NCI-H510A (cell line): ENCODE data around the gene TEC.
"Not testable (repeated sequence)": the region's sequence is repeated elsewhere in the genome, so short reads cannot be mapped to it uniquely, and the experiment has no call there.

Source experiments
- DNase-seq: peaks from one replicate; lab custom pipeline; 2025; lab: John Stamatoyannopoulos, UW

TEC gene

DNA sequence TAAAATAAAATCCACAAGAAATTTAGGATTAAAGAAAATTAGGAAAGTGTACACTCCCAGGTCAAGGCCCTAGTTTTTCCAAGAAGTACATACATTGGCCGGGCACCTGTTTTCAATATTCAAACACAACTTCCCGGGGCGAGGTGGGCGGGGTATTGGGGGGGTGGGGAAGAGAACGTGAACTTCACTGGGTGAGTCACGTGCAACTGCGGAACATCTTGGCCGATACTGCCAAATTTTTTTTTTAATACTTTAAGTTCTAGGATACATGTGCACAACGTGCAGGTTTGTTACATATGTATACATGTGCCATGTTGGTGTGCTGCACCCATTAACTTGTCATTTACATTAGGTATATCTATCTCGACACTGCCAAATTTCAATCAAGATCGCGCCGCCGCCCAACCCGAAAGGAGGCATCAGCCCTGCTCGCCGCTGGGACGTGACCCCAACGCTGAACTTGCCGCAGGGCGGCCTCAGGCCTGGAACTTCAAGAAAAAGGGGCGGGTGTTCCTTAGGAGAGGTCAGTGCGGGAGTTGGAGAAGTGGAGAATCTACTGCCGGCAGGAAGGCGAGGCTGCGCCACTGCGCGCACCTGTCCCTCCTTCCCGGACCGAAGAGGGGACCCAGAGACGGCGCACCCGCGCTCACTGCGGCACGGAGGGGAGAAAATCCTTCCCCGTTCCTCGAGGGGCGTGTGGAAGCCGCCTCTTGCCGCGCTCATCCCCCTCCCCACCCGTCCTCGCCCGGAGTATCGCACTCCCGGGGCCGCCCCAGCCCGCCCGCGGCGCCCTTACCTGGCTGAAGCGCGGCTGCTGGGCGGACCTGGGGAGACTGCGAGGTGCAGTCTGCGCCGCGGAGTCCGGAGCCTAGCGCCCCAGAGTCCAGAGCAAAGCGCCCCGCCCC lies at the start of gene TEC:
TEC (minus strand) TSS at position 883 of the 905 bp plus-strand sequence. CDS start 41,224 bp downstream, outside the sequence.
- DNase-seq: peak; percentile 63

- DNase-seq: no peak
These were observed 46.3 kb upstream of the TEC start for GRCh38 chr4:48315728-48316630.

GRCh38 chr4:48314746-48315145 lies 45.1 kb upstream of the TEC start:
- not testable (repeated sequence) for DNase-seq

DNA sequence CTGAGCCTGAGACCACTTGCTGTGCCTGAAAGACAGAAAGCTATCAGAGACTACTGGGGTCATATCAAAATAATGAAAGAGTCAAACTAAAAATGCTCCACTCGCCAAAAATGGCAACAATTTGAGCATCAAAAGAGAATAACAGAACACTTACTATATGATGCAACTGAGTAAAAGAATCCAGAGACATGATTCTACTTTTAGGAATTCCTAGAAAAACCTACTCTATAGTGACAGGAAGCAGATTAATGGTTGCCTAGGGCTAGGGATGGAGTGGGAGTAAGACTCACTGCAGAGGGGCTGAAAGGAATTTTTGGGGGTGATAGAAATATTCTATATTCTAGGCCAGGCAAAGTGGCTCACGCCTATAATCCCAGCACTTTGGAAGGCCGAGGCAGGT lies 42.3 kb upstream of the TEC start:
- DNase-seq: no peak

GRCh38 chr4:48308901-48309300 lies 39.3 kb upstream of the TEC start:
- no peak for DNase-seq

DNA sequence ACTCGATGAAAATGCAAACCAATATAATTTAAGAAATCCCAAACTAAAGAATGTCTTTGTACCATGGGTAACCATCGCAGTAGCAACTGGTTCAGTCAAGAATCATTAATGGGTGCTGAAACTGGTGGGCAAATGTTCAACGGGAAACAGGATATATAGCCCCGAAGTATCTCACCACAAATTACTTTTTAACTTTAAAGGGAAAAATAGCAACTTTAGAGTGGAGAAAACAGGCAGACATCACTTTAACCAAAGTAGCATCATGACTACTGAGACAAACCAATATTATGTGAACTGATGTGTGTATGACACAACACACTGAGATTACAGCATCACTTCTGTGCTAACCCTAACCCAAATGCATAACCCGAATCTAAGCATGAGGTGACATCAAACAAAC lies 37.9 kb upstream of the TEC start:
- no peak for DNase-seq

DNA sequence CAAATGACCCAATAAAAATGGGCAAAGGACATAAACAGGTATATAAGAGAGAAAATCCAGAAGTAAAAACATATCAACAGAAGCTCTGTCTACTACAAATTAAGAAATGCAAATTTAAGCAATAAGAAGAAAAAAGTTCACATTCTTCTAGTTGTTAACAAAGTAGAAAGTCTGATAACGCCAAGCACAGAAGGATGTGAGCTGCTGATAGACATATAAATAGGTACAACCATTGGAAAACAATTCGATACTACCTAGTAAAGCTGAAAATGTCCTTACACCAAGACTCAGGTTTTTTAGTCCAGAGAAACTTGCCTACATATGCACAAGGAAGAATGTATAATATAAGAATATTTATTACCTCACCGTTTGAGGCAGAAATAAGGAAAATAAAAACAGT lies 35.9 kb upstream of the TEC start:
- no peak for DNase-seq

- no peak for DNase-seq
These were observed 30.4 kb upstream of the TEC start for GRCh38 chr4:48300004-48300403.

DNA sequence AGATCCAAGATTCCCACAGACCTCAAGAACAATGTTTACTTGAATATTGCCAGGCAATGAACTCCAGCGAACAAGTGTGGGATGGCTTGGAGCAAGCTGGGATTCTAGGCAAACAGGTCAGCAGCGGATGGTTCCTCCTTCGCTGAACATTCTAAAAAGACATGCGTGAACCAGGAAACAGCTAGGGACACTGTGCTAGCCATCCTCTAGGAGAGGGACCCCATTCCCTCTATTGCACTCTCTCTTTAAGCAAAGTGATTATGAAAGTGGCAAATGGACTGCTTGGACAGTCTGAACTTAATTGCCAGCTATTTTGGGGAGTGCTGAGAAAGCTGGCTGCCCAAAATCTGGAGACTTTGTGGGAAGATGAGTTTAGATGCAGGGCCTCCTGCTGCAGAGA lies 29.9 kb upstream of the TEC start:
- no peak for DNase-seq

GRCh38 chr4:48297256-48297846 lies 27.7 kb upstream of the TEC start:
- DNase-seq: no peak

DNA sequence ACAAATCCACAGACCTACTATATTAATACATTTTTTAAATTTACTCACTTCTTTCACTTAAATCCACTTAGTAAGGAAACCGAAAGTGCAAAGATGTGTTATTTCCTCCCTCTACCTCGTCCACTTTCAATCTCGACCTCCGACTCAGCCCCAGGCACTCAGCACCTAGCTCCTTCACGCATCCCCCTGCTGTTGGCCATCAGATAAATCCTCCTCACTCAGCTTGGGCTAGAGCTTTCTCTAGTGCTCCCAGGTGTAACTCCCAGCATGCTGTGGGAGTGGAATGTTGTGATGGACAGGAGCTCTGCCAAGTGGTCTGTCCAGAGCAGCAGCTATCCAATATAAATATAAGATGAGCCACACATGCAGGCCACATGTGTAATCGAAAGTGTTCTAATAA lies 26.7 kb upstream of the TEC start:
- DNase-seq: no peak

GRCh38 chr4:48295116-48295515 lies 25.5 kb upstream of the TEC start:
- no peak for DNase-seq

- DNase-seq: not testable (repeated sequence)
These were observed 22.7 kb upstream of the TEC start for GRCh38 chr4:48292218-48292790.

- no peak for DNase-seq
These were observed 20.6 kb upstream of the TEC start for GRCh38 chr4:48290146-48290772.

DNA sequence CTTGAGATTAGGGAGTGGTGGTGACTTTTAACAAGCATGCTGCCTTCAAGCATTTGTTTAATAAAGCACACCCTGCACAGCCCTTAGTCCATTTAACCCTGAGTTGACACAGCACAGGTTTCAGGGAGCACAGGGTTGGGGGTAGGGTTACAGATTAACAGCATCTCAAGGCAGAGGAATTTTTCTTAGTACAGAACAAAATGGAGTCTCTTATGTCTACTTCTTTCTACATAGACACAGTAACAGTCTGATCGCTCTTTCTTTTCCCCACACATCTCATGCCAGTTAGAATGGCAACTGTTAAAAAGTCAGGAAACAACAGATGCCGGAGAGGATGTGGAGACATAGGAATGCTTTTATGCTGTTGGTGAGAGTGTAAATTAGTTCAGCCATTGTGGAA lies 16.4 kb upstream of the TEC start:
- not testable (repeated sequence) for DNase-seq

- DNase-seq: not testable (repeated sequence)
These were observed 16.0 kb upstream of the TEC start for GRCh38 chr4:48285640-48286039.

DNA sequence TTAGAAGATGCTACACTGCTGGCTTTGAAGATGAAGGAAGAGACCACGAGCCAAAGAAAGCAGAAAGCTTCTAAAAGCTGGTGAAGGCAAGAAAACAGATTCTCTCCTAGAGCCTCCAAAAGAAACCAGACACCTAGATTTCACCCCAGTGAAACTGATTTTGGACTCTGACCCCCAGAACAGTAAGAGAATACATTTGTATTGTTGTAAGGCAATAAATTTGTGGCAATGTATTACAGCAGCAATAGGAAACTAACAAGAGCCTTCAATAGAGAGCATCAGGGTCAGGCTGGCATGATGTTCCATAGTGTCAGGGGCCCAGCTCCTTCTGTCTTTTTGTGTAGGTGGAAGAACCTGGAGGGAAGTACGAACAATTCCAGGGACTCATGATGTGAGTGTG lies 6.0 kb upstream of the TEC start:
- no peak for DNase-seq

GRCh38 chr4:48275247-48275646 lies 5.6 kb upstream of the TEC start:
- DNase-seq: no peak

DNA sequence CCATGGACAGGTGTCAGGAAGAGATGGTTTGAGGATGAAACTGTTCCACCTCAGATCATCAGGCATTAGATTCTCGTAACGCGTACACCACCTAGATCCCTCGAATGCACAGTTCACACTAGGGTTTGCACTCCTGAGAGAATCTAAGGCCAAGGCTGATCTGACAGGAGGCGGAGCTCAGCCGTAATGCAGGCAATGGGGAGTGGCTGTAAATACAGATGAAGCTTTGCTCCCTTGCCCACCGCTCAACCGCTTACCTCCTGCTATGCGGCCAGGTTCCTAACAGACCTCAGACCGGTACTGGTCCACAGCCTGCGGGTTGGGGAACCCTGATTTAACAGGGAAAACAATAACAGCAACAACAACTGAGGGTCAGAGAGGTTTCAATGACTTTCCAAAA lies 2.0 kb upstream of the TEC start:
- no peak for DNase-seq

DNA sequence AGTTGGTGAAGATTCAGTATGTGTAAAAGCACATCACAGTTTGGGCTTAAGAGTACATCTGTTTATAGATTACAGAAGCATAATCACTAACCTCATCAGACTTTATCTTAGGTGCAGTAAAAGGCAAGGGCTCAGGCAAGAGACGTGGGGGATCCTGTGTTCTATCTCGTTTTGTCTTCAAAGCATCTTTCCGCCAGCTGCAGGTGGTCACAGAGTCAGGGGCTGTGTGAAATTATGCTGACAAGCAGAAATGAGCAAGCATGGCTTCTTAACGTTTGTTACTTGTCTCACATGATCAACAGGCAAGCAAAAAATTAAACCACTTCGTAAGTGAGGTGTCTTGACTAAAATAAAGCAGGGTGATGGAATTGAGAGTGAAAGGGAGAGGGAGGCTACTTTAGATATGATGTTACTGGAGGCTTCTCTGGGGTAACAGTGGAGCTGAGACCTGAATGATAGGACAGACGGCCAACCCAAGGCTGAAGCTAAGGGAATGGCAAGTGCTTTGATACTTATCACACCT lies 1.4 kb upstream of the TEC start:
- no peak for DNase-seq

- no peak for DNase-seq
These were observed 872 bp upstream of the TEC start for GRCh38 chr4:48270523-48270897.
